Caco-2 (cell line): ENCODE measurements around the gene CKLF. TPM values are rescaled to one million over a fixed set of nuclear protein-coding genes. Genes with fewer than 3 reads are reported as not detected.

Source experiments
- BruUV-seq: library from RNA; stranded (reverse); fragments of 400-500 nt; replicated peaks from 2 replicates; lab custom pipeline; 2021; lab: Mats Ljungman, UMichigan
- CTCF ChIA-PET: fragments of 300-600 bp; sonication (Branson Sonifier 250); formaldehyde crosslinking; loops from one replicate; lab custom pipeline; 2022; ENCODE audit warnings: antibody characterized with exemption; lab: Charles Lee
- POLR2A ChIA-PET: fragments of 300-600 bp; sonication (Branson Sonifier 250); formaldehyde crosslinking; loops from one replicate; lab custom pipeline; 2022; ENCODE audit warnings: antibody characterized with exemption; lab: Charles Lee
- DNase-seq, 2 experiments: peaks; one replicate each; pipeline versions ENCODE4 v3.0.0 to v3.0.0-alpha.2; 2020 to 2022
- H3K27me3 ChIP-seq: replicated peaks from 2 replicates; pipeline ENCODE4 v1.6.0; 2011; ENCODE audit warnings: low read length; ENCODE audit not compliant: control insufficient read depth, insufficient read depth
- H3K36me3 ChIP-seq: 2 replicates; pipeline ENCODE4 v1.5.1; 2011; ENCODE audit warnings: low read length; ENCODE audit not compliant: control insufficient read depth, insufficient read depth
- H3K4me1 ChIP-seq: fragments of 250-450 bp; sonication (Bioruptor Pico); 2 replicates; pipeline ENCODE4 v1.5.1; 2020; ENCODE audit warnings: mild to moderate bottlenecking
- H3K4me3 ChIP-seq: 2 replicates; pipeline ENCODE4 v1.5.1; 2011; ENCODE audit warnings: low read depth, mild to moderate bottlenecking, control low read depth, low read length
- H3K9me3 ChIP-seq: fragments of 250-450 bp; sonication (Bioruptor Pico); 2 replicates; pipeline ENCODE4 v1.5.1; 2020; ENCODE audit warnings: mild to moderate bottlenecking, moderate library complexity
- H3K27ac Mint-ChIP-seq: one replicate; pipeline ENCODE4 v1.8.0; 2022; ENCODE audit warnings: mixed read lengths; ENCODE audit not compliant: unreplicated experiment
- H3K27me3 Mint-ChIP-seq: one replicate; pipeline ENCODE4 v1.8.0; 2022; ENCODE audit warnings: mixed read lengths; ENCODE audit not compliant: insufficient read depth, unreplicated experiment
- H3K36me3 Mint-ChIP-seq: one replicate; pipeline ENCODE4 v1.8.0; 2022; ENCODE audit warnings: mild to moderate bottlenecking, mixed read lengths; ENCODE audit not compliant: insufficient read depth, unreplicated experiment
- H3K4me1 Mint-ChIP-seq: one replicate; pipeline ENCODE4 v1.8.0; 2022; ENCODE audit warnings: low read depth, mixed read lengths; ENCODE audit not compliant: unreplicated experiment
- H3K4me3 Mint-ChIP-seq: one replicate; pipeline ENCODE4 v1.8.0; 2022; ENCODE audit warnings: mild to moderate bottlenecking, moderate library complexity, mixed read lengths; ENCODE audit not compliant: unreplicated experiment
- H3K9me3 Mint-ChIP-seq: one replicate; pipeline ENCODE4 v1.8.0; 2022; ENCODE audit warnings: mixed read lengths; ENCODE audit not compliant: unreplicated experiment
- intact Hi-C: fragments of 100-400 bp; cut with micrococcal nuclease; formaldehyde crosslinking; loops from one replicate; pipeline ENCODE4 v1.10.0; 2022; ENCODE audit not compliant: unreplicated experiment
- total RNA-seq: library from RNA; stranded (reverse); gene quantifications from 2 replicates; pipeline ENCODE4 v1.2.3, GENCODE V29; 2022
- TF ChIP-seq, protein P1 (sequence below), 2 experiments: fragments of 200-600 bp in 1 of 2; IDR thresholded peaks; 1 replicate in 1 of 2; 2 replicates in 1 of 2; pipeline versions ENCODE4 v1.5.1 to v1.8.0; 2011 to 2022; ENCODE audit warnings: antibody characterized with exemption in 1 of 2, control low read depth in 1 of 2, inconsistent platforms in 1 of 2, low read depth in 1 of 2, low read length in 1 of 2, mild to moderate bottlenecking in 1 of 2, moderate library complexity in 1 of 2; ENCODE audit not compliant: insufficient read depth in 1 of 2, severe bottlenecking in 1 of 2, unreplicated experiment in 1 of 2

Gene CKLF
- total RNA-seq, 1 experiment from 2014 or later: 103 TPM

DNA sequence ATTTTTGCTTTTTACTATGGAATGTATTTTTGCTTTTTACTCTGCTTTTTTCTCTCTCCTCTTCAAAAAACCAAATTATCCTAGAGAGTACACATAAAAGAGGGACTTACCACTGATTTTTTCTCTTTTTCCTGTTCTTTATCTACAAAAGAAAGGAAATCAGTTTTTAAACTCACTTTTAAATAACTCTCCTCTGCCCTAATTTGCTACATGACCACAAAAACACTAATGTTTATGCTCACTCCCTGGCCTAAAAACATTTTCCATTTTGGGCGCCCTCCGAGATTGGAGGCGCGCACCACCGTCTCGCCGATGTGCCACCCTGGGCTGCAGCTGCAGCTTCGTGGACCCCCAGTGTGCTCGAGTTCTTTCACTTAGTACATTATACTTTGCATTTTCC lies 3.5 kb upstream of the CKLF start:
- intact Hi-C loops: no loop called here
- Histone ChIP-seq H3K4me3 (peak overlapping the region; percentile 70; the same call in 1 of the 2 replicates), H3K27me3 (no peaks in the 10 kb centered on the region), H3K36me3 (no peaks in the 10 kb centered on the region), H3K4me1 (peaks cover 27% of the 10 kb centered on the region), H3K9me3 (no peaks in the 10 kb centered on the region)
- Mint-ChIP-seq H3K9me3 (no peaks in the 10 kb centered on the region), H3K27me3 (no peaks in the 10 kb centered on the region), H3K27ac (peak overlapping the region; percentile 13), H3K4me1 (peaks cover 26% of the 10 kb centered on the region), H3K36me3 (peaks cover 30% of the 10 kb centered on the region), H3K4me3 (peak overlapping the region; percentile 76)
- DNase-seq: no peak
- CTCF ChIA-PET: no interaction called here
- no TSS peak for BruUV-seq
- TF ChIP-seq, protein P1, sequence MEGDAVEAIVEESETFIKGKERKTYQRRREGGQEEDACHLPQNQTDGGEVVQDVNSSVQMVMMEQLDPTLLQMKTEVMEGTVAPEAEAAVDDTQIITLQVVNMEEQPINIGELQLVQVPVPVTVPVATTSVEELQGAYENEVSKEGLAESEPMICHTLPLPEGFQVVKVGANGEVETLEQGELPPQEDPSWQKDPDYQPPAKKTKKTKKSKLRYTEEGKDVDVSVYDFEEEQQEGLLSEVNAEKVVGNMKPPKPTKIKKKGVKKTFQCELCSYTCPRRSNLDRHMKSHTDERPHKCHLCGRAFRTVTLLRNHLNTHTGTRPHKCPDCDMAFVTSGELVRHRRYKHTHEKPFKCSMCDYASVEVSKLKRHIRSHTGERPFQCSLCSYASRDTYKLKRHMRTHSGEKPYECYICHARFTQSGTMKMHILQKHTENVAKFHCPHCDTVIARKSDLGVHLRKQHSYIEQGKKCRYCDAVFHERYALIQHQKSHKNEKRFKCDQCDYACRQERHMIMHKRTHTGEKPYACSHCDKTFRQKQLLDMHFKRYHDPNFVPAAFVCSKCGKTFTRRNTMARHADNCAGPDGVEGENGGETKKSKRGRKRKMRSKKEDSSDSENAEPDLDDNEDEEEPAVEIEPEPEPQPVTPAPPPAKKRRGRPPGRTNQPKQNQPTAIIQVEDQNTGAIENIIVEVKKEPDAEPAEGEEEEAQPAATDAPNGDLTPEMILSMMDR (IDR thresholded peaks at IDR 0.05; ENCODE audit: insufficient read depth in 1 of 2, low read depth in 1 of 2, low read length in 1 of 2, severe bottlenecking in 1 of 2, unreplicated experiment in 1 of 2): no peak
- POLR2A ChIA-PET: no interaction called here

DNA sequence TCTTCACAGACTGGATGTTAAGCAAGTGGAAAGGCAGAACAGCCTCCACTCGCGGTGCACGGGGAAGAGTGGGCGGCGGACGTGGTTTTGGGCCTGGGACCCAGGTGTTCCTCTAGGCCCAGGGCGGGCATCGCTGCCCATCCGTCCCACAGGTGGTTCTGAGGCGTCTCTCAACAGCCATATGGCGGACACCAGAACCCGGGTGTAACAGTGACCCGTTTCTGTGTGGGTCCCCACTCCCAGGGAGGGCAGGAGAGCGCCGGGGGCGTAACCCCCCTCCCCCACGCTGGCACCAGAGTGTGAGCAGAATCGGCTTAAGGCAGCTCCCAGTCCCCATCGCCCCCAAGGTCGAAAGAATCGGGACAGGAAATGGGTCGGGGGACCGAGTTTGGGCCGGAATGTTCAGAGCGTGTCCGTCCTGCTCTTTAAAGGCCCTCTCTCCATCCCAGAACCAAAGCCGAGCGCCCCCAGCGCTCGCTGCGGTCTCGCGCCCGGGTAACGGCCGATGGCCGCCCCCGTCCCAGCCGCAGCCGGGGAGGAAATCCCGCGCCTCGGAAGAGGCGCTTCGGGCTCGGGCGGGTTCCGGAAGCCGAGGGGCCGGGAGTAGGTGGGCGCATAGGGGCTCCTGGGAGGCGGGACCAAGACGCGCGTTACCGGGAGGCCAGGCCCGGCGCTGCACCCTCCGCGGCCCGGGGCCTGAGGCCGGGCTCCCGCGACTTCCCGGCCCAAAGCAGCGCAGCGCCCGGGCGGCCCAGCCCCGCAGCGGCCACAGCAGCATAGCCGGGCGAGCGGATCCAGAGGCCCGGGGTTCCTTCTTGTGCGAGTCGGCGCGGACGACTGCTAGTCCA lies 2.9 kb upstream of the CKLF start, which contains the start of gene TK2:
Gene TK2 (minus strand): TSS at position 839 of the 848 bp plus-strand sequence. CDS start 61 bp downstream, at position 778.
- Histone ChIP-seq H3K4me3 (peak within 1 kb of the TSS; percentile 70), H3K9me3 (no peaks in the 10 kb centered on the region), H3K4me1 (peaks cover 28% of the 10 kb centered on the region), H3K27me3 (no peaks in the 10 kb centered on the region), H3K36me3 (no peaks in the 10 kb centered on the region)
- no peaks in the 10 kb centered on the region for H3K9me3 Mint-ChIP-seq
- TF ChIP-seq, protein P1 (IDR thresholded peaks at IDR 0.05; ENCODE audit: insufficient read depth in 1 of 2, low read depth in 1 of 2, low read length in 1 of 2, severe bottlenecking in 1 of 2, unreplicated experiment in 1 of 2): peak in 1 of 2 experiments; percentile 44
- peaks cover 33% of the 10 kb centered on the region for H3K36me3 Mint-ChIP-seq
- DNase-seq: peak; percentile 64 to 74
- peaks cover 32% of the 10 kb centered on the region for H3K4me1 Mint-ChIP-seq
- no peaks in the 10 kb centered on the region for H3K27me3 Mint-ChIP-seq
- peak within 1 kb of the TSS; percentile 76 for H3K4me3 Mint-ChIP-seq
- intact Hi-C loops: loop anchor here (5.0 kb wide), 1 partner anchor 53 kb away; the partner anchor contains the start of gene CMTM3
- peak within 1 kb of the TSS; percentile 77 for H3K27ac Mint-ChIP-seq
- CTCF ChIA-PET: no interaction called here
- POLR2A ChIA-PET: no interaction called here
- TSS peak; percentile 40 for BruUV-seq

- ChIA-PET CTCF (interaction anchor here (0.7 to 0.9 kb wide), 2 partner anchors 9 to 108 kb away, joined by 3 to 4 read pairs; no protein-coding TSS in a partner anchor), POLR2A (no interaction called here)
- H3K27me3 ChIP-seq: no peaks in the 10 kb centered on the region
- TF ChIP-seq, protein P1 (IDR thresholded peaks at IDR 0.05; ENCODE audit: insufficient read depth in 1 of 2, low read depth in 1 of 2, low read length in 1 of 2, severe bottlenecking in 1 of 2, unreplicated experiment in 1 of 2): peak; percentile 36 to 49
- H3K4me1 ChIP-seq: peaks cover 28% of the 10 kb centered on the region
- Mint-ChIP-seq H3K9me3 (no peaks in the 10 kb centered on the region), H3K4me1 (peaks cover 47% of the 10 kb centered on the region), H3K36me3 (peaks cover 36% of the 10 kb centered on the region), H3K27me3 (no peaks in the 10 kb centered on the region), H3K4me3 (peak overlapping the region; percentile 87), H3K27ac (no peak overlapping the region)
- no peaks in the 10 kb centered on the region for H3K36me3 ChIP-seq
- H3K9me3 ChIP-seq: no peaks in the 10 kb centered on the region
- H3K4me3 ChIP-seq: no peak overlapping the region
- DNase-seq: peak; percentile 78 to 82
- intact Hi-C loops: loop anchor here (5.0 kb wide), 1 partner anchor 51 kb away; the partner anchor contains the start of gene CMTM3
- BruUV-seq: no TSS peak
Observed at GRCh38 chr16:66551348-66551759, 1.0 kb upstream of the CKLF start.
